ENCODE measurements around the gene PLIN3. TPM values are rescaled to one million over a fixed set of nuclear protein-coding genes. Genes with fewer than 3 reads are reported as not detected.

Gene PLIN3
- total and polyA plus RNA-seq, 9 of the 15 experiments (the other 6 are each of a cell fraction or from before 2014, with no cell fraction given), result 7.5 to 75.6 (median 43.1) TPM

GRCh38 chr19:4870025-4870700, 2.7 kb upstream of the PLIN3 start (continued):
- TF ChIP-seq E4F1 (CRISPR knock-in tag; IDR thresholded peaks at IDR 0.05; ENCODE audit: borderline replicate concordance) (no peak), KLF13 (tag; IDR thresholded peaks at IDR 0.05; ENCODE audit: borderline replicate concordance, low read depth) (no peak), NR2C2 (CRISPR knock-in tag; IDR thresholded peaks at IDR 0.05) (peak; percentile 70; the same call in 1 of the 2 replicates), NR2C2 (tag; IDR thresholded peaks at IDR 0.05) (peak; percentile 49; the same call in 1 of the 2 replicates), CBFB (CRISPR knock-in tag; IDR thresholded peaks at IDR 0.05) (no peak), TFE3 (CRISPR knock-in tag; IDR thresholded peaks at IDR 0.05) (no peak), ZC3H8 (IDR thresholded peaks at IDR 0.05) (no peak), ZNF311 (CRISPR knock-in tag; IDR thresholded peaks at IDR 0.05) (no peak), EZH2 (IDR thresholded peaks at IDR 0.05; ENCODE audit: borderline replicate concordance, low read depth, low read length) (no peak), VEZF1 (CRISPR knock-in tag; IDR thresholded peaks at IDR 0.05) (peak; percentile 87), ILF3 (IDR thresholded peaks at IDR 0.05; ENCODE audit: borderline replicate concordance) (no peak), PURB (CRISPR knock-in tag; IDR thresholded peaks at IDR 0.05; ENCODE audit: low read depth) (no peak), PTRF (tag; IDR thresholded peaks at IDR 0.05) (no peak), ZNF655 (CRISPR knock-in tag; IDR thresholded peaks at IDR 0.05) (no peak), PCBP1 (IDR thresholded peaks at IDR 0.05; ENCODE audit: low read depth, low read length, poor library complexity, severe bottlenecking) (no peak), TAF15 (IDR thresholded peaks at IDR 0.05; ENCODE audit: low read depth, low read length) (no peak), SLC30A9 (CRISPR knock-in tag; IDR thresholded peaks at IDR 0.05) (no peak), XRCC5 (IDR thresholded peaks at IDR 0.05; ENCODE audit: low read depth, low read length) (peak; percentile 62; the same call in 1 of the 2 replicates), KHSRP (IDR thresholded peaks at IDR 0.05) (no peak), NELFE (IDR thresholded peaks at IDR 0.05; ENCODE audit: insufficient read depth, insufficient read length) (no peak), MCM7 (IDR thresholded peaks at IDR 0.05) (no peak), SNIP1 (IDR thresholded peaks at IDR 0.05; ENCODE audit: low read depth) (no peak), ZNF124 (CRISPR knock-in tag; IDR thresholded peaks at IDR 0.05) (no peak), GTF2F1 (IDR thresholded peaks at IDR 0.05; ENCODE audit: low read depth, low read length) (no peak)

Data from K562 (cell line).